Thoracic aorta (tissue), 2 donors: ENCODE data around the gene ZCCHC7. TPM values are rescaled to one million over a fixed set of nuclear protein-coding genes. Genes with fewer than 3 reads are reported as not detected.

Experiments
- ATAC-seq: fragments of 150-250 bp; one replicate; pipeline ENCODE4 v1.8.0; 2017; ENCODE audit warnings: low read depth; ENCODE audit not compliant: insufficient number of reproducible peaks, low FRiP score
- DNase-seq: peaks from one replicate; pipeline ENCODE4 v3.0.0-alpha.2; 2020; ENCODE audit warnings: low spot score
- H3K27ac ChIP-seq, 2 donors: fragments of 200-600 bp; sonication (generic); 1 replicate in 1 of 2; 2 replicates in 1 of 2; pipeline ENCODE4 v1.5.1; 2016; ENCODE audit warnings: mild to moderate bottlenecking in 2 of 2, moderate library complexity in 2 of 2
- H3K27me3 ChIP-seq: fragments of 200-600 bp; sonication (generic); replicated peaks from 2 replicates; pipeline ENCODE4 v1.6.0; 2016; ENCODE audit warnings: mild to moderate bottlenecking; ENCODE audit not compliant: insufficient read depth
- H3K36me3 ChIP-seq: fragments of 200-600 bp; sonication (generic); one replicate; pipeline ENCODE4 v1.5.1; 2016
- H3K4me1 ChIP-seq, 2 donors: fragments of 200-600 bp; sonication (generic); 1 replicate in 1 of 2; 2 replicates in 1 of 2; pipeline versions ENCODE4 v1.5.1 to v1.6.0; 2016; ENCODE audit warnings: low read depth in 2 of 2, mild to moderate bottlenecking in 1 of 2; ENCODE audit not compliant: control insufficient read depth in 1 of 2
- H3K4me3 ChIP-seq: fragments of 200-600 bp; sonication (generic); 2 replicates; pipeline ENCODE4 v1.5.1; 2016; ENCODE audit warnings: mild to moderate bottlenecking
- H3K9me3 ChIP-seq: fragments of 200-600 bp; sonication (generic); 2 replicates; pipeline ENCODE4 v1.5.1; 2016
- total RNA-seq, 2 donors: library from RNA; depleted of rRNA; stranded (reverse); fragments of >200 nt; gene quantifications; one replicate each; pipeline versions ENCODE4 v1.1.0 to v1.2.3, GENCODE V29; 2016
- TF ChIP-seq, protein P1 (sequence below): fragments of 200-600 bp; sonication (generic); IDR thresholded peaks from one replicate; pipeline ENCODE4 v1.5.1; 2019; ENCODE audit warnings: antibody characterized with exemption

ZCCHC7 gene
- total RNA-seq, 2 donors from 2014 or later = 13.8 to 19.5 TPM

DNA sequence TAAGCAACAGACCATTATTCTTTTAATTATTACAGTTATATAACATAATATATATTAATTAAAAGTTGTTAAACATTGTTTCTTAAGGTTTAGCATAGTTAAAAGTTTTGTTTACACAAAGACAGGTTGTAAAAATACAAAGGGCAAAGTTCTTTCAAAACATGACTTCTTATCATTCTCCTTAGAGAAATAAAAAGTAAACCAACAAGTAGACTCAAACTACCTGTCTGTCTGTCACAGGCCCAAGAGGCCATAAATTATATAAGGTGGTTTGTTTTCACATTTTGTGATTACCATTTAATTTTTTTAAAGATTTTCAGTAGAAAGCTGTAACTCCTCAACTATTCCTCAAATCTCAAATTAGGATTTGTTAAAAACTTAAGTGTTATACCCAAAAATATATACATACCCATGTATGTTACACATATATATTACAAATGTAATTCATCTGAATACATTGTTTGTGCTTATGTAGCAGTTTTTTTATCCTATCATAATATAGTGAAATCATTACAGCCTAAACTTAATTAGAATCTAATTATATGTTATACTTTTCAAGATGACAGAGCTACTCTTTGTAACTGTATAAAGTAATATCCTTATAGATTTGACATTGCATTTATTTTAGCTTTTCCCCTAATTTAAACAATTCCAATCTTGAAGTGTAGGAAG, 208.3 kb downstream of the ZCCHC7 start:
- Histone ChIP-seq H3K36me3 (no peaks in the 10 kb centered on the region), H3K4me3 (no peak overlapping the region), H3K9me3 (no peaks in the 10 kb centered on the region), H3K4me1 (no peaks in the 10 kb centered on the region), H3K27ac (no peak overlapping the region), H3K27me3 (no peaks in the 10 kb centered on the region)
- ATAC-seq (no peak), DNase-seq (no peak)
- TF ChIP-seq, protein P1, sequence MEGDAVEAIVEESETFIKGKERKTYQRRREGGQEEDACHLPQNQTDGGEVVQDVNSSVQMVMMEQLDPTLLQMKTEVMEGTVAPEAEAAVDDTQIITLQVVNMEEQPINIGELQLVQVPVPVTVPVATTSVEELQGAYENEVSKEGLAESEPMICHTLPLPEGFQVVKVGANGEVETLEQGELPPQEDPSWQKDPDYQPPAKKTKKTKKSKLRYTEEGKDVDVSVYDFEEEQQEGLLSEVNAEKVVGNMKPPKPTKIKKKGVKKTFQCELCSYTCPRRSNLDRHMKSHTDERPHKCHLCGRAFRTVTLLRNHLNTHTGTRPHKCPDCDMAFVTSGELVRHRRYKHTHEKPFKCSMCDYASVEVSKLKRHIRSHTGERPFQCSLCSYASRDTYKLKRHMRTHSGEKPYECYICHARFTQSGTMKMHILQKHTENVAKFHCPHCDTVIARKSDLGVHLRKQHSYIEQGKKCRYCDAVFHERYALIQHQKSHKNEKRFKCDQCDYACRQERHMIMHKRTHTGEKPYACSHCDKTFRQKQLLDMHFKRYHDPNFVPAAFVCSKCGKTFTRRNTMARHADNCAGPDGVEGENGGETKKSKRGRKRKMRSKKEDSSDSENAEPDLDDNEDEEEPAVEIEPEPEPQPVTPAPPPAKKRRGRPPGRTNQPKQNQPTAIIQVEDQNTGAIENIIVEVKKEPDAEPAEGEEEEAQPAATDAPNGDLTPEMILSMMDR = no peak

GRCh38 chr9:37329576-37329975, 209.2 kb downstream of the ZCCHC7 start:
- no peaks in the 10 kb centered on the region for H3K4me1 ChIP-seq
- H3K27me3 ChIP-seq = no peaks in the 10 kb centered on the region
- DNase-seq (no peak), ATAC-seq (no peak)
- TF ChIP-seq, protein P1 = no peak
- no peaks in the 10 kb centered on the region for H3K9me3 ChIP-seq
- H3K36me3 ChIP-seq = no peaks in the 10 kb centered on the region
- no peak overlapping the region for H3K27ac ChIP-seq
- H3K4me3 ChIP-seq = no peak overlapping the region

GRCh38 chr9:37331871-37332270, 211.5 kb downstream of the ZCCHC7 start:
- Histone ChIP-seq H3K27ac (no peak overlapping the region), H3K27me3 (no peaks in the 10 kb centered on the region), H3K4me1 (no peaks in the 10 kb centered on the region), H3K36me3 (no peaks in the 10 kb centered on the region), H3K9me3 (no peaks in the 10 kb centered on the region), H3K4me3 (no peak overlapping the region)
- ATAC-seq (no peak), DNase-seq (no peak)
- TF ChIP-seq, protein P1 = no peak

GRCh38 chr9:37332578-37332977, 212.2 kb downstream of the ZCCHC7 start:
- no peak overlapping the region for H3K4me3 ChIP-seq
- no peak for DNase-seq
- no peak for ATAC-seq
- H3K36me3 ChIP-seq = no peaks in the 10 kb centered on the region
- H3K4me1 ChIP-seq = no peaks in the 10 kb centered on the region
- H3K27me3 ChIP-seq = no peaks in the 10 kb centered on the region
- TF ChIP-seq, protein P1 = no peak
- H3K27ac ChIP-seq = no peak overlapping the region
- H3K9me3 ChIP-seq = no peaks in the 10 kb centered on the region

GRCh38 chr9:37333288-37333687, 212.9 kb downstream of the ZCCHC7 start:
- DNase-seq = no peak
- TF ChIP-seq, protein P1 = no peak
- no peaks in the 10 kb centered on the region for H3K9me3 ChIP-seq
- no peaks in the 10 kb centered on the region for H3K4me1 ChIP-seq
- H3K4me3 ChIP-seq = no peak overlapping the region
- H3K27me3 ChIP-seq = no peaks in the 10 kb centered on the region
- no peak overlapping the region for H3K27ac ChIP-seq
- H3K36me3 ChIP-seq = no peaks in the 10 kb centered on the region
- ATAC-seq = no peak
